ENCODE data around the gene GPR162. TPM values are rescaled to one million over a fixed set of nuclear protein-coding genes. Genes with fewer than 3 reads are reported as not detected.

Gene GPR162
- polyA plus RNA-seq, 1 donor from 2014 or later: 82.8 TPM

DNA sequence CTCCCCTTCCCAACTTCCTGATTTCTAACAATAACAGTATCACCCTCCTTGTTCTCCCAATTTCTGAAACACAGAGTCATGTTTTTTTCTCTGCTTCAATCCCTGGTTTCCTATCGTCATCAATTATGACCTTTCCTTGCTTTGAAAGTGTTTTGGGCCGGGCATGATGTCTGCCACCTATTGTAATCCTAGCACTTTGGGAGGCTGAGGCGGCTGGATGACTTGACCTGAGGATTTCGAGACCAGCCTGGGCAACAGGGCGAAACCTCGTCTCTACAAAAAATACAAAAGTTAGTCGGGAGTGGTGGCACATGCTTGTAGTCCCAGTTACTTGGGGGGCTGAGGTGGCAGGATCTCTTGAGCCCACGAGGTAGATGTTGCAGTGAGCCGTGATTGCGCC lies 12.6 kb upstream of the GPR162 start:
- no peak overlapping the region for H2AFZ ChIP-seq (ENCODE audit: low read depth, low read length)
- no peaks in the 10 kb centered on the region for H3K9me2 ChIP-seq (ENCODE audit: insufficient read depth, low read length)
- no peaks in the 10 kb centered on the region for H3K36me3 ChIP-seq (ENCODE audit: insufficient read depth, low read length)
- no peak overlapping the region for H3K4me2 ChIP-seq (ENCODE audit: low read length)
- no peaks in the 10 kb centered on the region for H3F3A ChIP-seq (ENCODE audit: insufficient read depth, low read length, poor library complexity, severe bottlenecking)
- no peaks in the 10 kb centered on the region for H3K9me3 ChIP-seq (ENCODE audit: low read length)
- no peak overlapping the region for H3K9ac ChIP-seq (ENCODE audit: low read length)
- H3K79me2 ChIP-seq (replicated peaks; ENCODE audit: insufficient read depth, low read length): no peaks in the 10 kb centered on the region
- no peak overlapping the region for H3K27ac ChIP-seq (ENCODE audit: low read length)
- H3K27me3 ChIP-seq (ENCODE audit: insufficient read depth, low read depth, low read length): no peaks in the 10 kb centered on the region
- TF ChIP-seq POLR2AphosphoS5 (IDR thresholded peaks at IDR 0.05) (no peak), TAF1 (IDR thresholded peaks at IDR 0.05; ENCODE audit: low read depth) (no peak), RAD21 (conservative IDR thresholded peaks at IDR 0.05) (no peak), EZH2 (IDR thresholded peaks at IDR 0.05; ENCODE audit: borderline replicate concordance, insufficient read depth, low read length, poor library complexity, severe bottlenecking) (no peak), EP300 (conservative IDR thresholded peaks at IDR 0.05; ENCODE audit: poor library complexity, severe bottlenecking) (no peak), MXI1 (conservative IDR thresholded peaks at IDR 0.05; ENCODE audit: poor library complexity, severe bottlenecking) (no peak), SMC3 (conservative IDR thresholded peaks at IDR 0.05; ENCODE audit: poor library complexity) (no peak)
- TF ChIP-seq, protein P1, sequence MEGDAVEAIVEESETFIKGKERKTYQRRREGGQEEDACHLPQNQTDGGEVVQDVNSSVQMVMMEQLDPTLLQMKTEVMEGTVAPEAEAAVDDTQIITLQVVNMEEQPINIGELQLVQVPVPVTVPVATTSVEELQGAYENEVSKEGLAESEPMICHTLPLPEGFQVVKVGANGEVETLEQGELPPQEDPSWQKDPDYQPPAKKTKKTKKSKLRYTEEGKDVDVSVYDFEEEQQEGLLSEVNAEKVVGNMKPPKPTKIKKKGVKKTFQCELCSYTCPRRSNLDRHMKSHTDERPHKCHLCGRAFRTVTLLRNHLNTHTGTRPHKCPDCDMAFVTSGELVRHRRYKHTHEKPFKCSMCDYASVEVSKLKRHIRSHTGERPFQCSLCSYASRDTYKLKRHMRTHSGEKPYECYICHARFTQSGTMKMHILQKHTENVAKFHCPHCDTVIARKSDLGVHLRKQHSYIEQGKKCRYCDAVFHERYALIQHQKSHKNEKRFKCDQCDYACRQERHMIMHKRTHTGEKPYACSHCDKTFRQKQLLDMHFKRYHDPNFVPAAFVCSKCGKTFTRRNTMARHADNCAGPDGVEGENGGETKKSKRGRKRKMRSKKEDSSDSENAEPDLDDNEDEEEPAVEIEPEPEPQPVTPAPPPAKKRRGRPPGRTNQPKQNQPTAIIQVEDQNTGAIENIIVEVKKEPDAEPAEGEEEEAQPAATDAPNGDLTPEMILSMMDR (IDR thresholded peaks at IDR 0.05; ENCODE audit: poor library complexity, severe bottlenecking): no peak
- TF ChIP-seq, protein P2, sequence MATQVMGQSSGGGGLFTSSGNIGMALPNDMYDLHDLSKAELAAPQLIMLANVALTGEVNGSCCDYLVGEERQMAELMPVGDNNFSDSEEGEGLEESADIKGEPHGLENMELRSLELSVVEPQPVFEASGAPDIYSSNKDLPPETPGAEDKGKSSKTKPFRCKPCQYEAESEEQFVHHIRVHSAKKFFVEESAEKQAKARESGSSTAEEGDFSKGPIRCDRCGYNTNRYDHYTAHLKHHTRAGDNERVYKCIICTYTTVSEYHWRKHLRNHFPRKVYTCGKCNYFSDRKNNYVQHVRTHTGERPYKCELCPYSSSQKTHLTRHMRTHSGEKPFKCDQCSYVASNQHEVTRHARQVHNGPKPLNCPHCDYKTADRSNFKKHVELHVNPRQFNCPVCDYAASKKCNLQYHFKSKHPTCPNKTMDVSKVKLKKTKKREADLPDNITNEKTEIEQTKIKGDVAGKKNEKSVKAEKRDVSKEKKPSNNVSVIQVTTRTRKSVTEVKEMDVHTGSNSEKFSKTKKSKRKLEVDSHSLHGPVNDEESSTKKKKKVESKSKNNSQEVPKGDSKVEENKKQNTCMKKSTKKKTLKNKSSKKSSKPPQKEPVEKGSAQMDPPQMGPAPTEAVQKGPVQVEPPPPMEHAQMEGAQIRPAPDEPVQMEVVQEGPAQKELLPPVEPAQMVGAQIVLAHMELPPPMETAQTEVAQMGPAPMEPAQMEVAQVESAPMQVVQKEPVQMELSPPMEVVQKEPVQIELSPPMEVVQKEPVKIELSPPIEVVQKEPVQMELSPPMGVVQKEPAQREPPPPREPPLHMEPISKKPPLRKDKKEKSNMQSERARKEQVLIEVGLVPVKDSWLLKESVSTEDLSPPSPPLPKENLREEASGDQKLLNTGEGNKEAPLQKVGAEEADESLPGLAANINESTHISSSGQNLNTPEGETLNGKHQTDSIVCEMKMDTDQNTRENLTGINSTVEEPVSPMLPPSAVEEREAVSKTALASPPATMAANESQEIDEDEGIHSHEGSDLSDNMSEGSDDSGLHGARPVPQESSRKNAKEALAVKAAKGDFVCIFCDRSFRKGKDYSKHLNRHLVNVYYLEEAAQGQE (IDR thresholded peaks at IDR 0.05; ENCODE audit: borderline replicate concordance): no peak
- H4K20me1 ChIP-seq (ENCODE audit: insufficient read depth): no peaks in the 10 kb centered on the region
- no peak overlapping the region for H3K4me3 ChIP-seq (ENCODE audit: low read length)

DNA sequence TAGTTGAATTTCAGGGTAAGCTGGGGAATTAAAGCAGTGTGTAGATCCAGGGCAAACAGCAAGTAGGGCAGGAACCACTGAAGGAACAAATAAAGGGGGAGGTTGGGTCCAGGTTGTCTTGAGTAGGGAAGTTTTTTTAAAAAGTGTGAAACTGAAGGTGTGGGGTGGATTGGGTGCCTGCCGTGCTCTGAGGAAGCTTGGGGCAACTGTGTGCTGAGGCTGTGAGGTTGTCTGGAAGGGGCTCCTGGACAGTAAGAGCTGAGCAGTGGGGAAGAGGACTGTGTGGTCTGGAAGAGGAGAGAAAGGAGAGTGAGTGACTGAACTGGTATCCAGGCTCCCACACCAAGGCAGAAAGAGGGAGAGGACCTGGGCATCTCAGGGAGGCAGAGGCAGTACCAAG lies 10.9 kb upstream of the GPR162 start:
- Histone ChIP-seq H3K4me2 (ENCODE audit: low read length) (no peak overlapping the region), H3F3A (ENCODE audit: insufficient read depth, low read length, poor library complexity, severe bottlenecking) (no peaks in the 10 kb centered on the region), H3K9ac (ENCODE audit: low read length) (no peak overlapping the region), H3K9me3 (ENCODE audit: low read length) (no peaks in the 10 kb centered on the region), H4K20me1 (ENCODE audit: insufficient read depth) (no peaks in the 10 kb centered on the region), H2AFZ (ENCODE audit: low read depth, low read length) (no peak overlapping the region), H3K9me2 (ENCODE audit: insufficient read depth, low read length) (no peaks in the 10 kb centered on the region), H3K27me3 (ENCODE audit: insufficient read depth, low read depth, low read length) (no peaks in the 10 kb centered on the region), H3K79me2 (replicated peaks; ENCODE audit: insufficient read depth, low read length) (no peaks in the 10 kb centered on the region), H3K4me3 (ENCODE audit: low read length) (no peak overlapping the region), H3K36me3 (ENCODE audit: insufficient read depth, low read length) (no peaks in the 10 kb centered on the region), H3K27ac (ENCODE audit: low read length) (no peak overlapping the region)
- TF ChIP-seq SMC3 (conservative IDR thresholded peaks at IDR 0.05; ENCODE audit: poor library complexity) (no peak), RAD21 (conservative IDR thresholded peaks at IDR 0.05) (no peak)
- TF ChIP-seq, protein P2 (IDR thresholded peaks at IDR 0.05; ENCODE audit: borderline replicate concordance): no peak

Data from neural cell (in vitro differentiated cells).